Gastroesophageal sphincter (tissue), 4 donors: ENCODE measurements around the gene NELFB. TPM values are rescaled to one million over a fixed set of nuclear protein-coding genes. Genes with fewer than 3 reads are reported as not detected.
A peak's percentile ranks its signal among the peaks of the same experiment; 100 is the strongest.

ENCODE experiments used
- ATAC-seq: fragments of 150-250 bp; one replicate; pipeline ENCODE4 v1.9.1; 2016; ENCODE audit warnings: mild to moderate bottlenecking, moderate library complexity
- H3K27ac ChIP-seq, 4 donors: fragments of 200-600 bp; sonication (generic) in 3 of 4; 1 replicate in 3 of 4; 2 replicates in 1 of 4; pipeline ENCODE4 v1.5.1; 2016 to 2019
- H3K27me3 ChIP-seq: fragments of 200-600 bp; sonication (generic); one replicate; pipeline ENCODE4 v1.5.1; 2019
- H3K36me3 ChIP-seq, 2 donors: fragments of 200-600 bp; sonication (generic); one replicate each; pipeline ENCODE4 v1.5.1; 2019; ENCODE audit warnings: control low read depth in 1 of 2
- H3K4me1 ChIP-seq, 3 donors: fragments of 200-600 bp; sonication (generic); 1 replicate in 2 of 3; 2 replicates in 1 of 3; pipeline ENCODE4 v1.5.1; 2016 to 2019; ENCODE audit warnings: control low read depth in 2 of 3
- H3K4me3 ChIP-seq, 2 donors: fragments of 200-600 bp; sonication (generic); one replicate each; pipeline ENCODE4 v1.5.1; 2019; ENCODE audit warnings: mild to moderate bottlenecking in 1 of 2, moderate library complexity in 1 of 2
- H3K9me3 ChIP-seq, 3 donors: fragments of 200-600 bp; sonication (generic); one replicate each; pipeline ENCODE4 v1.5.1; 2017 to 2019; ENCODE audit warnings: control low read depth in 2 of 3
- CTCF ChIP-seq, 4 experiments: fragments of 200-600 bp in 2 of 4; fragments of 450-650 bp in 2 of 4; sonication (generic) in 1 of 4; IDR thresholded peaks; one replicate each; pipeline ENCODE4 v1.5.1; 2017 to 2019; ENCODE audit warnings: antibody characterized with exemption in 4 of 4, mild to moderate bottlenecking in 2 of 4, moderate library complexity in 2 of 4
- EP300 ChIP-seq: sonication (generic); formaldehyde crosslinking; IDR thresholded peaks from one replicate; pipeline ENCODE4 v1.6.1; 2017; ENCODE audit warnings: antibody characterized with exemption, mild to moderate bottlenecking
- POLR2A ChIP-seq, 2 donors: fragments of 450-650 bp; IDR thresholded peaks; one replicate each; pipeline ENCODE4 v1.6.1; 2017; ENCODE audit warnings: antibody characterized with exemption in 2 of 2, mild to moderate bottlenecking in 2 of 2, moderate library complexity in 1 of 2
- POLR2AphosphoS5 ChIP-seq: sonication (generic); formaldehyde crosslinking; IDR thresholded peaks from one replicate; pipeline ENCODE4 v1.6.1; 2017; ENCODE audit warnings: antibody characterized with exemption
- WGBS, 2 donors: methylation state at CpG; one replicate each; pipeline ENCODE4 v1.1.5; 2018; ENCODE audit warnings: low coverage in 1 of 2; 5-methylcytosine and 5-hydroxymethylcytosine counted together
- total RNA-seq, 4 donors: library from RNA; depleted of rRNA; stranded (reverse); fragments of >200 nt; gene quantifications; one replicate each; pipeline ENCODE4 v1.1.0, GENCODE V29; 2016

The NELFB gene
- total RNA-seq, 4 donors from 2014 or later = 36.9 to 58.8 (median 45.2) TPM

GRCh38 chr9:137314561-137315560 is 59.7 kb downstream of the NELFB start:
- Histone ChIP-seq H3K27ac (peak overlapping the region in 2 of 4 donors; percentile 6 to 63), H3K9me3 (no peaks in the 10 kb centered on the region), H3K36me3 (peaks cover 0 to 8% of the 10 kb centered on the region in 2 donors), H3K27me3 (peaks cover 42% of the 10 kb centered on the region), H3K4me3 (no peak overlapping the region), H3K4me1 (peaks cover 0 to 24% (median 12%) of the 10 kb centered on the region in 3 donors)
- TF ChIP-seq EP300 = no peak
- TF ChIP-seq POLR2AphosphoS5 = no peak
- no peak for TF ChIP-seq CTCF (IDR thresholded peaks at IDR 0.05)
- no peak for TF ChIP-seq POLR2A (IDR thresholded peaks at IDR 0.05)
- no peak for ATAC-seq
- 100% methylated on average over 1 of the region's 42 CpGs; no CpG with 5 or more reads in 1 of the 2 donors for WGBS, 2 donors

GRCh38 chr9:137315581-137316011 is 60.5 kb downstream of the NELFB start:
- Histone ChIP-seq H3K36me3 (peaks cover 0 to 8% of the 10 kb centered on the region in 2 donors), H3K4me3 (peak overlapping the region in 1 of 2 donors; percentile 44), H3K9me3 (no peaks in the 10 kb centered on the region), H3K27me3 (peaks cover 39% of the 10 kb centered on the region), H3K27ac (peak overlapping the region in 1 of 4 donors; percentile 63), H3K4me1 (peaks cover 0 to 31% (median 12%) of the 10 kb centered on the region in 3 donors)
- 52% methylated on average over 2 of the region's 18 CpGs; no CpG with 5 or more reads in 1 of the 2 donors for WGBS, 2 donors
- ATAC-seq = no peak
- TF ChIP-seq POLR2AphosphoS5 (no peak), POLR2A (IDR thresholded peaks at IDR 0.05) (no peak), EP300 (no peak), CTCF (IDR thresholded peaks at IDR 0.05) (no peak)

- peaks cover 38% of the 10 kb centered on the region for H3K27me3 ChIP-seq
- TF ChIP-seq EP300 (no peak), CTCF (IDR thresholded peaks at IDR 0.05) (no peak), POLR2A (IDR thresholded peaks at IDR 0.05) (no peak), POLR2AphosphoS5 (no peak)
- H3K9me3 ChIP-seq = no peaks in the 10 kb centered on the region
- peak overlapping the region in 1 of 2 donors; percentile 44 for H3K4me3 ChIP-seq
- H3K36me3 ChIP-seq = peaks cover 0 to 8% of the 10 kb centered on the region in 2 donors
- peaks cover 0 to 38% (median 12%) of the 10 kb centered on the region in 3 donors for H3K4me1 ChIP-seq
- no CpG with 5 or more reads among the region's 83 CpGs for WGBS, 2 donors
- ATAC-seq = no peak
- peak overlapping the region in 1 of 4 donors; percentile 66 for H3K27ac ChIP-seq
Measured at GRCh38 chr9:137316012-137316981, 61.2 kb downstream of the NELFB start.

- peaks cover 0 to 38% (median 12%) of the 10 kb centered on the region in 3 donors for H3K4me1 ChIP-seq
- WGBS, 2 donors = 100% methylated on average over 1 of the region's 19 CpGs; no CpG with 5 or more reads in 1 of the 2 donors
- H3K27ac ChIP-seq = peak overlapping the region in 1 of 4 donors; percentile 66
- H3K36me3 ChIP-seq = peaks cover 0 to 8% of the 10 kb centered on the region in 2 donors
- no peak overlapping the region for H3K4me3 ChIP-seq
- H3K27me3 ChIP-seq = peaks cover 33% of the 10 kb centered on the region
- H3K9me3 ChIP-seq = no peaks in the 10 kb centered on the region
- TF ChIP-seq POLR2A (IDR thresholded peaks at IDR 0.05) = no peak
- no peak for TF ChIP-seq EP300
- TF ChIP-seq POLR2AphosphoS5 = no peak
- no peak for TF ChIP-seq CTCF (IDR thresholded peaks at IDR 0.05)
- ATAC-seq = no peak
Measured at GRCh38 chr9:137317021-137317717, 62.0 kb downstream of the NELFB start.
